GM18520 (cell line): ENCODE measurements around the gene EXPH5.

Experiments
- ATAC-seq: cut with Tn5 transposase; IDR thresholded peaks from one replicate; pipeline ENCODE4 v1.9.1; 2021; ENCODE audit not compliant: unreplicated experiment

Gene EXPH5

GRCh38 chr11:108486331-108486730, 107.2 kb downstream of the EXPH5 start:
- no peak for ATAC-seq

GRCh38 chr11:108483163-108483562, 110.4 kb downstream of the EXPH5 start:
- ATAC-seq: no peak

- no peak for ATAC-seq
Measured at GRCh38 chr11:108474664-108475463, 118.7 kb downstream of the EXPH5 start.

- ATAC-seq: no peak
Measured at GRCh38 chr11:108472681-108473080, 120.9 kb downstream of the EXPH5 start.

- ATAC-seq: no peak
Measured at GRCh38 chr11:108468478-108468864, 125.1 kb downstream of the EXPH5 start.

- ATAC-seq: peak; percentile 95
Measured at GRCh38 chr11:108467091-108467823, 126.3 kb downstream of the EXPH5 start, which contains the start of gene C11orf65. Gene C11orf65, minus strand, starts transcription at chr11:108467529. Its CDS starts 5,970 bp downstream, at chr11:108461559.

- no peak for ATAC-seq
Measured at GRCh38 chr11:108466405-108466804, 127.2 kb downstream of the EXPH5 start.
